Cardiac atrium fibroblast (primary cell): Measurements from ENCODE around the gene SRPX2. TPM values are rescaled to one million over a fixed set of nuclear protein-coding genes. Genes with fewer than 3 reads are reported as not detected.

Experiments used
- total RNA-seq: library from RNA; depleted of rRNA; stranded (reverse); fragments of >200 nt; gene quantifications from 2 replicates; pipeline ENCODE4 v1.2.3, GENCODE V29; 2015

The SRPX2 gene, protein sequence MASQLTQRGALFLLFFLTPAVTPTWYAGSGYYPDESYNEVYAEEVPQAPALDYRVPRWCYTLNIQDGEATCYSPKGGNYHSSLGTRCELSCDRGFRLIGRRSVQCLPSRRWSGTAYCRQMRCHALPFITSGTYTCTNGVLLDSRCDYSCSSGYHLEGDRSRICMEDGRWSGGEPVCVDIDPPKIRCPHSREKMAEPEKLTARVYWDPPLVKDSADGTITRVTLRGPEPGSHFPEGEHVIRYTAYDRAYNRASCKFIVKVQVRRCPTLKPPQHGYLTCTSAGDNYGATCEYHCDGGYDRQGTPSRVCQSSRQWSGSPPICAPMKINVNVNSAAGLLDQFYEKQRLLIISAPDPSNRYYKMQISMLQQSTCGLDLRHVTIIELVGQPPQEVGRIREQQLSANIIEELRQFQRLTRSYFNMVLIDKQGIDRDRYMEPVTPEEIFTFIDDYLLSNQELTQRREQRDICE
- total RNA-seq, result 115 and 168 TPM in 2 replicates

DNA sequence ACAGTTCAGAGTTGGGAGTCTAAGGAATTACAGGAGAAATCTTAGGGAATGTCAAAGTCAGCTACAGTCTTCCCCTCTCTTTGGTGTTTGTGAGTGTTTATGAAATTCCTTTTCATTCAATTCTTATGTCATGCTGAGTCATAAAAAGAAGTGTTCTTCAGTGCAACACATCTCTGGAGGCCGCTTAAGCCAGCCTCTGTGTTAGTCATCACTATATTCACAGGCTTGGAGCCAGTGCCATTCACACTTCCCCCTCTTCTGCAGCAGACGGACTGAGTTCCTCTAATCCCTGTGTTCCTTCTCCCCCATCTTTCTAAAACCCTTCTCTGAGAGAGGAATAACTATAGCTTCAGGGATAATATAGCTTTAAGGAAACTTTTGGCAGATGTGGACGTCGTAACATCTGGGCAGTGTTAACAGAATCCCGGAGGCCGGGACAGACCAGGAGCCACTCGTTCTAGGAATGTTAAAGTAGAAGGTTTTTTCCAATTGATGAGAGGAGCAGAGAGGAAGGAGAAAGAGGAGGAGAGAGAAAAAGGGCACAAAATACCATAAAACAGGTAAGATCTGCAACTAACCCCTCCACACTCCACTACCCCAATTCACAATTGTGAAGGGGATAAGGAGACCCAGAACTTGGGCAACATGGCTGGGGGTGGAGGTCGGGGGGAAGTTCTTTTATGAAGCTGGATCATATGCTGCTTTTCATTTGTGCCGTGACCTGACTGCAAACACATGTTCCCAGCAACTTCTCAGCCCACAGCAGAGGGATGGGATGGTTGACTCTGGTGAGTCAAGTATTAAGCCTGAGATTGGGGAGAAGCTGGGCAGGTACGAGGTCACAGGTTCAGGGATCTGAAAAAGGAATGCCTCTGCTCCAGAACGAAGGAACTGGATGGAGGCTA lies at the start of gene SRPX2:
Gene SRPX2 (plus strand): TSS at position 244 of the 905 bp plus-strand sequence. CDS start 2,124 bp downstream, outside the sequence.

DNA sequence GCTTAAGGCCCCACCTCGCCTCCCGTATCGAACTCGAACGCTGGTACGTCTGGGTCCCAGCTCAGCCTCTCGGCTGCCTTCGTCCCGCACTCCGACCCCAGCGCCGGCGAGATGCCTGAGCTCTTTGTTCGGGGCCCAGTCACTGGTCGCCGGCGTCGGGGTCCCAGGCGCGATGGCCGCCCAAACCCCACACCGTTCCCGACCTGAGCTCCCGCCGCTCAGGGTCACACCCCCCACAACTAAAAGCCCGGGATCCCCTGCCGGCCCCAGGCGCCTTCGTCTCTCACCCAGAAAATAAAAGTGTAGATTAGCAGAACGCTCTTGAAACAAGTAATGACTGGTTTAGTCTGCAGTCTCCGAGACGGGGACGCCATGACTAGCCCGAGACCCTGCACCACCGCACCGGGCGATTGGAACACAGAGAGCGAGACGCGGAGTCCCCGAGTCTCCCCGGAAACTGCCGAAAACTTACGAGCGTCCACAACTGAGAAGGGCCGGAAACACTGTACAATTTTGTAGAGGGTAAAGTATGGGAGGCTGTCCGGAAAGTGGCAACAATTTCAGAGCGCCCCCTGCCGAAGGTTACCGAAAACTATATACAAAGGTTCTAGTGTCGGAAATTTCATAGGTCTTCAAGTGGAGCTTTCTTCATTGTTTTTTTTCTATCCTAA lies 7.5 kb upstream of the SRPX2 start, which contains the start of gene TSPAN6:
Gene TSPAN6 (minus strand): TSS at position 486 of the 671 bp plus-strand sequence. CDS start 112 bp downstream, at position 374.

Other genes with a start within 250 kb of the SRPX2 start
- gene PCDH19, start 233.9 kb upstream of the SRPX2 start, total RNA-seq, result 0.16 and 0.18 TPM in 2 replicates
- not detected in 2 replicates for gene TNMD, start 59.3 kb upstream of the SRPX2 start, total RNA-seq
- 26.9 and 30.1 TPM in 2 replicates for gene TSPAN6, start 7.4 kb upstream of the SRPX2 start, total RNA-seq
- gene SYTL4, start 87.9 kb downstream of the SRPX2 start, total RNA-seq, result 3.1 and 6.0 TPM in 2 replicates
- gene CSTF2, start 176.2 kb downstream of the SRPX2 start, total RNA-seq, result 9.6 and 13.6 TPM in 2 replicates
- not detected in 2 replicates for gene NOX1, start 230.2 kb downstream of the SRPX2 start, total RNA-seq